Ovary (tissue), 3 donors: ENCODE data around the gene TRPT1.

ENCODE experiments used
- CTCF ChIP-seq, 3 donors: fragments of 450-650 bp in 2 of 3; fragments of 200-600 bp in 1 of 3; IDR thresholded peaks; one replicate each; pipeline versions ENCODE4 v1.5.1 to v1.8.0; 2016 to 2022; ENCODE audit warnings: antibody characterized with exemption in 3 of 3, mild to moderate bottlenecking in 1 of 3
- EP300 ChIP-seq: sonication (generic); formaldehyde crosslinking; IDR thresholded peaks from one replicate; pipeline ENCODE4 v1.6.1; 2017; ENCODE audit warnings: antibody characterized with exemption
- POLR2A ChIP-seq: fragments of 450-650 bp; IDR thresholded peaks from one replicate; pipeline ENCODE4 v1.6.1; 2017; ENCODE audit warnings: antibody characterized with exemption, mild to moderate bottlenecking, moderate library complexity
- donor health status: DM: no; HTN: no; CAD: no.

GRCh38 chr11:64248578-64248977, 22.6 kb upstream of the TRPT1 start:
- TF ChIP-seq CTCF (IDR thresholded peaks at IDR 0.05), result no peak
- no peak for TF ChIP-seq POLR2A
- no peak for TF ChIP-seq EP300
